Breast epithelium (tissue), 3 donors: ENCODE results near the gene TANGO6.

ENCODE experiments used
- CTCF ChIP-seq, 3 donors: fragments of 450-650 bp; IDR thresholded peaks; one replicate each; pipeline ENCODE4 v1.5.1; 2016 to 2017; ENCODE audit warnings: antibody characterized with exemption in 3 of 3, mild to moderate bottlenecking in 3 of 3, moderate library complexity in 3 of 3
- POLR2AphosphoS5 ChIP-seq, 3 donors: sonication (generic); formaldehyde crosslinking; IDR thresholded peaks; one replicate each; pipeline ENCODE4 v1.6.1; 2017; ENCODE audit warnings: antibody characterized with exemption in 3 of 3

GRCh38 chr16:68900009-68900408 is 56.7 kb downstream of the TANGO6 start:
- peak in 1 of 3 donors; percentile 31 for TF ChIP-seq POLR2AphosphoS5 (IDR thresholded peaks at IDR 0.05)
- TF ChIP-seq CTCF (IDR thresholded peaks at IDR 0.05), result no peak
